ENCODE data around the gene PGM1.

PGM1 gene

DNA sequence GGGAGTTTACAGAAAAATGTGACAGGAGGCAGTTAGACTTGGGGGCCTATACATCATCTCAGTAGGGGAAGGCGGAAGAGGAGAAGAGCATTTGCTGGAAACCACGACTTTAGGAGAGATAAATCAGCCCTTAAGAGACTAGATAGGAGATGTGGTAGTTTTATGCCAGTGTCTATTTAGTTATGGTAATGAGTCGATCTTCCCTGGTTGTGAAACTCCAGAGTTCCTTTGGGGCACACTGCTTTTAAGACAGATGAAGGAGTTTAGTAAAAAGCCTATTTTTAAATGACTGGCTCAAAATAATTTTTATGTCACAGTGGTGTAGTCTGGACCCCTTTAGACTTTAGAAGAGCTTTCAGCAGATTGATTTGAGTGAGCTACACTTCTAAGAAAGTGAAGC is 7.8 kb downstream of the PGM1 start:
- DNase-seq (ENCODE audit: low read depth), result no peak

DNA sequence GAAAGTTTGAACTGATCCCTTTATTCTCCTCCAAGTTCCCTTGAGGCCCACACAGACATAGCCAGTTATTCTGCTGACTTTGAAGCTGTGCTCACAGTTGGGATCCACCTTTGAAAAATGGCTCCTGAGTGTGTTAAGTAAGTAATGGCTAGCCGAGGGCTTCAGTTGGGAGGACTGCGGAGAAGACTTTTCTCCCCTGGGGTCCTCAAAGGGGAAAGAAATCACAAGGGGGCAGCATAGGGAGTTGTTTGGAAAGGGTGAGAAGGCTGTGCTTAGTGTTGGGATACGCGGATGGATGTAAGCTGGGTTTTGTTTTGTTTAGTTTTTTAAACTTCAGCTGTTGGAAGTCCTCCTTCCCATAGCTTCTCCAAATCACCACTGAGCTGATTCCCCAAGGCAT is 8.3 kb downstream of the PGM1 start:
- no peak for DNase-seq (ENCODE audit: low read depth)

DNA sequence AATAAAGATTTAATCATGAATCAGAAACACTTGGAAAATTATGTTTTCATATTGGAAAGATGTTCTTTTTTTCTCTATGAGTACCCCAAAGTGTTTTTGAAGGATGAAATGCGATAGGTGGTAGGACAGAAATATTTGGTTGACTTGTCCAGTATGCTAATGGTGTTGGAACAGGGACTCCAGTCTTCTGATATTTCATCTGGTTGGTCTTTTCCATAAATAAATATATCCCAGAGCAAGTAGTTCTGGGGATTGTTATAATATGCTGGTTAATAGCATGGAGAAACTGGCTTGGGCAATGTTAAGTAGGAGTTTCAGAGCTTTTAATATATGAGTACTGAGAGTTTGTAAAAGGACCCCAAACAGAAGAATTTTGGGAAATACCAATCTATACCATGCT is 8.7 kb downstream of the PGM1 start:
- DNase-seq (ENCODE audit: low read depth), result no peak

DNA sequence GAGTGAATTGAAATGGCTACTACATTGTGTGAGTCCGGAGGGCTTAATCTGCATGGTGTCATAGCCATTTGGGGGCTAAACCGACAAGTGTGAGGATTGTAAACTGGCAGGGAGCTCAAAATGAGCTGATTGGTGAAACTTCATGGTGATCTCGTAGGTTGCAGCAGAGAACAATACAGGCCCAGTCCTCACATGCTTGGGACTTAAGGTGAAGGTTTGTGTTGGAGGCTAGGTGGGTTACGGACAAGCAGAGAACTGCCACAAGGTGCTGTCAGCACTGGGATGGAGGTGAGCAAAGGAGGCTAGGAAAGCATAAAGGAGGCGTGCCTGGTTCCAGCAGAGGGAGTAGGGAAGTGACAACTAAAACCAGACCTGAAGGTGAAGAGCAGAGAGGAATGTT is 9.4 kb downstream of the PGM1 start:
- no peak for DNase-seq (ENCODE audit: low read depth)

DNA sequence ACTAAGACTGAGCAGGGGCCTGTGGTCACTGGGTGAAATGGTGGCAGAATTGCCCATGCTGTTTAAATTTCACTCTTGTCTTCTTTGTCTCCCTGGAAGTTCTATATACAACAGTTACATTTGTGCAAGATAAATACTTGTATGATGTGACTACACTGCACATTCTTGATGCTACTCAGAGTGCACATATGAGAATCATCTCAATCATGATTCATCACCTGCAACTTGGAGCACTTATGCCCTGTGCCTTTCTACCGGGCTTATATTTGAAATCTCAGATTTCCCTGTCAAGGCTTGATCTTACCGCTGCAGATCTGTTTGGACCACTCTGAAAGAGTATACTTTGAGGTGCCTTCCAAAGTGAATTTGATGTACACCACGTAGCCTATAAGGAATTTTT is 10.6 kb downstream of the PGM1 start:
- DNase-seq (ENCODE audit: low read depth), result no peak

- no peak for DNase-seq (ENCODE audit: low read depth)
Measured at GRCh38 chr1:63607322-63607721, 14.1 kb downstream of the PGM1 start.

DNA sequence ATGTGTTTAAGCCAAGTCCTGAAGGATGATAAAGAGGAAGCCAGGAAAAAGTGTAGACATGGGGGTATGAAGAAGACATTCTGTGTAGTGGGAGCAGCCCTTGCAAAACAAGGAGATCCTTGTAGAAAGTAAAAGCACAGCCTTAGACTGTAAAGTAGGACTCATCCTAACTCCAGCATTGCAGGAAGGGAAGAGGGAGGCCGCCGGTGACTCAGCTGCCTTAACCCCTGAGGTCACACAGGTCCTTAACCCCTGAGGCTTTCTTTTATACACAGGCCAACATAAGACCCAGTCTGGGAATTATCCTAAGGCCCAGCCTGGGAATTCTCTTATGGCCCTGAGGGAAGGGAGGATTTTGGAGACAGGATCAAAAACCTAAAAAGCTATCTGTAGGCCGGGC is 18.0 kb downstream of the PGM1 start:
- no peak for DNase-seq (ENCODE audit: low read depth)

DNA sequence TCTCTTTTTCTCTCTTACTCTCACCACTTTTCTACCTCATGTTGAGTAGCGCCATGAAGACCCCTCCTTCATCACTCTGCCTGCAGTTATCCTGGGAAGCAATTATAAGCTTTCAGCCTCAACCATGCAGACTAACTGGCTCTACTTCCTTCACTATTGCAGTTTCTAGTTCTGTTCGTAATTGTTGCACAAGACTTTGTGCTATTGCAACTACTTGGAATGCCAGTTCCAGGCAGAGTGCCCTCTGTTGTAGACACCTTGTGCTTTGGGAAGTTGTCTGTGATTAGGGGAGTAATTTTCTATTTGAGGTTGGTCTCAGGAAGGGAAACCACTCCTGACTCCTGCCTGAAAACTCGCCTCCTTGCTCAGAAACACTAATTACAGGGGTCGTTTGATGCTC is 19.4 kb downstream of the PGM1 start:
- DNase-seq (ENCODE audit: low read depth), result no peak

DNA sequence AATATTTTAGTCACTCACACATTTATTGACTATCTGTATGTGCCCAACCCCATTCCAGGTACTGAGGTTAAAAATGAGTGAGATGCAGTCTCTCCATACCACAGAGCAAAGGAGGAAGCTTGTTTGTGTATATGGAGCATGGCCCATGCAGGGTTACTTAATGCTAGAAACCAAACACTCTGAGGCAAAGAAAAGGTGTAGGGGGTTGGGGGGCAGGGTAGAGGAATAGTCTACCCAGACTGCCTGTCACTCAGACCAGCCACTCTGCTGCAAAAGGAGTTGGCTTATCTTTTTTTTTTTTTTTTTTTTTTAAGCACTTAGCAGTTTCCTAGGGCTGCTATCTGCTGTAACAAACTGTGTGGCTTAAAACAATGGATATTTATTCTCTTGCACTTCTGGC is 19.8 kb downstream of the PGM1 start:
- no peak for DNase-seq (ENCODE audit: low read depth)

DNA sequence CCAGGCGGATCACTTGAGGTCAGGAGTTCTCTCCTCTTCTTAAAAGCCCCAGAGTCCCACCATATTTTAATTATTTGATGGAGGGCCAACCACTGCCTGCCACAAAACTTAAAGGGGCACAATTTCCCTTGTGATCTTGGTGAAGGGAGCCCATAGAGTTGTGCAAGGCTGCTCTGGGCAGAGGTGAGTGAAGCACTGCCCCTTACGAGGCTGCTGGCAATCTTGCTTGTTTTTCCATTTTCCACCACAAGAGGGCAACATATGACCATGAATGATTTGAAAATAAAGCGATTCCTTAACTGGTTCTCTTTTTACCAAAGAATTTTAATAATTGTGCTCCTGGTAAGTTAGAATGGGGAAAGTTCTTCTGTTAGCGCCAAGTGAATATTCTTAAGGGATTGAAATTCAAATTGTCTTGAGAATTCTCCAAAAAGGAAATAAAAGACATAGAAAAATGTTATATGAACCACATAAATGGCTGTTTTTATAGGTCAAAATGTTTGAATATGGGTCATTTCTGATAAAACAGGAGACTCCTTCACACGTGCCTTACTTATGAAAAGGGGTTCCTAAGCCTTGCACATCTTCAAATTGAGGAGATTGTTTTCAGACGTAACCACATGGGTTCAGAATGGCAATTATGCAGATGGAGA is 22.7 kb downstream of the PGM1 start:
- peak; percentile 50 for DNase-seq (ENCODE audit: low read depth)

DNA sequence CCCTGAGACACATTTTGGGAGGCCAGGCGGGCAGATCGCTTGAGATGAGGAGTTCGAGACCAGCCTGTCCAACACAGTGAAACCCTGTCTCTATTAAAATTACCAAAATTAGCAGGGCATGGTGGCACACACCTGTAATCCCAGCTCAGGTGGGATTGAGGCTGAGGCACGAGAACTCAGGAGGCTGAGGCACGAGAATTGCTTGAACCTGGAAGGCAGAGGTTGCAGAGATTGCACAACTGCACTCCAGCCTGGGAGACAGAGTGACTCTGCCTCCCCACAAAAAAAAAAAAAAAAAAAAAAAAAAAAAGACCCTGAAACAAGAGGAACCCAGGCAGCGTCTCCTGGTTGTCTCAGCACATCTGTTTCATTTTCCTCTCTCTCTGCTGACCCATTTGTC is 24.2 kb downstream of the PGM1 start:
- DNase-seq (ENCODE audit: low read depth), result no peak

DNA sequence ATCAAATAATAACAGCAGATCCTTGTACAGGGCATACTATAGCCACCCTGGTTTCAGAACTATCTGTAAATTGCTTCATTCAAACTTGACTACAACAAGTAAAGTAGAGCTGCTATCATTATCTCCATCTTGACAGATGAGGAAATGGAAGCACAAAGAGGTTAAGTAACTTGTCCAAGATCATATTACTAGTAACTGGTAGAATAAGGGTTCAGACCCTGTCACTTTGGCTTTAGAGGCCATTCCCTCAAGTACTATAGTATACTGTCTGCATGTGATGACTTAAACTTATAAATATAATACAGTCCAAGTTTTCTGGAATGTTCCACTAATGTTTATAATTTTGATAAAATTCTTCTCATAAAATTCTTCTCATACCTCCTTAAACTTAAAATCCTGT is 24.8 kb downstream of the PGM1 start:
- no peak for DNase-seq (ENCODE audit: low read depth)

GRCh38 chr1:63619558-63619957 is 26.3 kb downstream of the PGM1 start:
- DNase-seq (ENCODE audit: low read depth), result no peak

- DNase-seq (ENCODE audit: low read depth), result no peak
Measured at GRCh38 chr1:63620671-63621070, 27.5 kb downstream of the PGM1 start.

DNA sequence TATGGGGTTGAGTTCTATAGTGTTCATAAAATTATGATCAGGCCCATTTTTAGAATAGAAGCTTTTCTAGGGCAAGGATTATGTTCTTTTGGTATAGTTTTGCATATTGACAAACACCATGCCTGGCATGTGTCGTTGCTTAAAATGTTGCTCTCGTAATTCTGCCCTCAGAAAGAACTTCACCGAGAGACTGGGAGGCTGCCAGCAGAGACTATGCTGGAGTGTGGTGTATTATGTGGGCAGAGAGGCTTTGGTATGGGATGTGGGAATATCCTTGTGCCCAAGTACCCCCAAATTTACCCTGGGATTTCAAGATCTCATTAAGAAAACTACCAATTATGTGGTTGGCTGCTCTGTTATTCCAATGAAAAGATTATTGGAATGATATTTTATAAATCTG is 27.9 kb downstream of the PGM1 start:
- no peak for DNase-seq (ENCODE audit: low read depth)

- no peak for DNase-seq (ENCODE audit: low read depth)
Measured at GRCh38 chr1:63621698-63622097, 28.5 kb downstream of the PGM1 start.

GRCh38 chr1:63622849-63623566 is 29.8 kb downstream of the PGM1 start:
- DNase-seq (ENCODE audit: low read depth), result no peak

- no peak for DNase-seq (ENCODE audit: low read depth)
Measured at GRCh38 chr1:63623952-63624351, 30.7 kb downstream of the PGM1 start.

DNA sequence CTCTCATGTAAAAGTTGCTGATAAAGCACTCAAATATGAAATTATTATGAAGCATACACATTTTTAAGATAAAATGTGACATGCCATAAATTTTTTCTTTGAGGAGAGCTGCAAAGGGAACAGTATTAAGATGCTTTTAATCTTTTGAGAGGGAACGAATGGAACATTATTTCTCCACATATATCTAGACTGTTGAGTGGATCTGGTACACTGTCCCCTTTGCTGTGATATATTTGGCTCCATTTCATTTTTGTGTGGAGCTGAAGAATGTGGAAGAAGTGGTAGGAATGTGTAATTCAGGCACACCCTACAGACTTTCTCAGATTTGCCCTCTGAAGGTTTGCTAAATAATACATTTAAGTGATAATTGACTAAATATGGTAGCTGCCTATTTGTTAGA is 31.7 kb downstream of the PGM1 start:
- no peak for DNase-seq (ENCODE audit: low read depth)

DNA sequence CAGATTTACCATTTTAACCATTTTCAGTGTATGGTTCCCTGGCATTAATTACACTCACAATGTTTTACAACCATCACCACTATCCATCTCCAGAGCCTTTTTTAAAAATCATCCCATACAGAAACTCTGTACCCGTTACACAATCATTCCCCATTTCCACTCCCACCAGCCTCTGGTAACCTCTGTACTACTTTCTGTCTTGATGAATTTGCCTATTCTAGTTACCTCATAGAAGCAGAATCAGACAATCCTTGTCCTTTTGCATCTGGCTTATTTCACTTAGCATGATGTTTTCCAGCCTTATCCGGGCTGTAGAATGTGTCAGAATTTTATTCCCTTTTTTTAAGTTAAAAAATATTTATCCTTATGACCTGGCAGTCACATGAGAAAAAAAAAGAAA is 33.0 kb downstream of the PGM1 start:
- no peak for DNase-seq (ENCODE audit: low read depth)

- DNase-seq (ENCODE audit: low read depth), result no peak
Measured at GRCh38 chr1:63628607-63629006, 35.4 kb downstream of the PGM1 start.

- no peak for DNase-seq (ENCODE audit: low read depth)
Measured at GRCh38 chr1:63630238-63630637, 37.0 kb downstream of the PGM1 start.

- no peak for DNase-seq (ENCODE audit: low read depth)
Measured at GRCh38 chr1:63630666-63631065, 37.5 kb downstream of the PGM1 start.

DNA sequence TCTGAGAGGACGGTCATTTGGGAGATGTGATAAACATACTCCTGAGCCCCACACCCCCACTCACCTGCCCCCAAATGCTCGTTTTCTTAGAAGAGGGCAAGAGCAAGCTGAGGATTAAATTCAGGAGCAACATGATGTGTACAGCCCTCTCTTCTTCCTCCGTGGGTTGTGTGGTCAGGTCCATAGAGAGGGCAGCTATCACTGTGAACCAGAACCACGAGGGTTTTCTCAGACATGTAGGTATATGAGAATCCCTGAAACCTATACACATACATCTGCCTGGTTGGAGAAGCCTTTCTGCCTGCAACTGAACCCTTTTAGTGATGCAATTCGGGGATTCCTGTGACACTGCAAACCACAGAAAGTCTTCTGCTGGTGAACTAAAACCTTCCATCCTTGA is 38.9 kb downstream of the PGM1 start:
- DNase-seq (ENCODE audit: low read depth), result no peak
